Thymus (tissue), 11 donors: Measurements from ENCODE around the gene NRG3. TPM values are rescaled to one million over a fixed set of nuclear protein-coding genes. Genes with fewer than 3 reads are reported as not detected.

ENCODE experiments used
- DNase-seq, 9 donors: peaks; one replicate each; pipeline ENCODE4 v3.0.0-alpha.2; 2013; ENCODE audit warnings: low spot score in 9 of 9, low read depth in 6 of 9, missing footprints in 1 of 9
- H3K27ac ChIP-seq, 2 donors: one replicate each; pipeline ENCODE4 v1.5.1; 2013; ENCODE audit warnings: control low read depth in 1 of 2, low read depth in 1 of 2, low read length in 1 of 2, mild to moderate bottlenecking in 1 of 2, moderate library complexity in 1 of 2
- H3K27me3 ChIP-seq, 2 donors: one replicate each; pipeline ENCODE4 v1.5.1; 2013; ENCODE audit warnings: low read length in 1 of 2; ENCODE audit not compliant: control insufficient read depth in 2 of 2, insufficient read depth in 1 of 2
- H3K36me3 ChIP-seq, 2 donors: one replicate each; pipeline ENCODE4 v1.5.1; 2013; ENCODE audit warnings: low read length in 1 of 2, mild to moderate bottlenecking in 1 of 2, moderate library complexity in 1 of 2; ENCODE audit not compliant: control insufficient read depth in 2 of 2, insufficient read depth in 2 of 2
- H3K4me1 ChIP-seq, 2 donors: one replicate each; pipeline ENCODE4 v1.5.1; 2013; ENCODE audit warnings: low read length in 2 of 2; ENCODE audit not compliant: control insufficient read depth in 2 of 2, insufficient read depth in 2 of 2
- H3K4me3 ChIP-seq, 2 donors: one replicate each; pipeline ENCODE4 v1.5.1; 2013; ENCODE audit warnings: low read length in 2 of 2, control low read depth in 1 of 2, mild to moderate bottlenecking in 1 of 2
- H3K9me3 ChIP-seq, 2 donors: one replicate each; pipeline ENCODE4 v1.5.1; 2013; ENCODE audit warnings: low read length in 1 of 2, mild to moderate bottlenecking in 1 of 2; ENCODE audit not compliant: control insufficient read depth in 2 of 2, insufficient read depth in 1 of 2
- WGBS: extraction: QIAGEN DNeasy Blood & Tissue Kit; methylation state at CpG from one replicate; pipeline ENCODE4 v1.1.7; 2013; 5-methylcytosine and 5-hydroxymethylcytosine counted together
- polyA plus RNA-seq: library from polyadenylated mRNA; stranded (reverse); fragments of 200-250 nt; gene quantifications from one replicate; pipeline ENCODE4 v1.2.3, GENCODE V29; 2013
- total RNA-seq: library from RNA; stranded (reverse); fragments of 120-200 nt; gene quantifications from one replicate; pipeline ENCODE4 v1.2.4, GENCODE V29; 2013
- donor health status: healthy.

Gene NRG3
- total and polyA plus RNA-seq, 2 donors, result 0.09 TPM; not detected in 1

GRCh38 chr10:82420001-82420400 is 545.0 kb downstream of the NRG3 start:
- Histone ChIP-seq H3K36me3 (no peaks in the 10 kb centered on the region), H3K27me3 (no peaks in the 10 kb centered on the region), H3K4me3 (no peak overlapping the region), H3K9me3 (no peaks in the 10 kb centered on the region), H3K4me1 (no peaks in the 10 kb centered on the region), H3K27ac (no peak overlapping the region)
- no peak for DNase-seq
- WGBS, result 50% methylated on average over 2 of the region's 2 CpGs

DNA sequence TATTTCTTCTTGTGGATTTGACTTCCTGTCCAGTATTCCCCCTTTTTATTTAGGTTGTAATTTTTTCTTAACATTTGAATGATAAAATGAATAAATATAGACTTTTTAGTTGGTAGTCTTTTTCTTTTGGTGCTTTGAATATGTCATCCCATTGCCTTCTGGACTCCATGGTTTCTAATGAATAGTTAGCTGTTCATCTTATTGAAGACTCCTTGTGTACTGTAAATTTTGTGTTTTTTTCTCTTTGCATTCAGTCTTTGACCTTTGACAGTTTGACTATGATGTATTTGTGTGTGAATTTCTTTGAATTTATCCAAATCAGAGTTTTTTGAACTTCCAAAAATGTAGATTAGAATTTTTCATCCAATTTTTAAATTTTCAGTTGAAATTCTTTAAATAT is 554.3 kb downstream of the NRG3 start:
- H3K36me3 ChIP-seq, result no peaks in the 10 kb centered on the region
- H3K9me3 ChIP-seq, result no peaks in the 10 kb centered on the region
- H3K4me1 ChIP-seq, result no peaks in the 10 kb centered on the region
- no peak for DNase-seq
- H3K4me3 ChIP-seq, result no peak overlapping the region
- H3K27ac ChIP-seq, result no peak overlapping the region
- H3K27me3 ChIP-seq, result no peaks in the 10 kb centered on the region

DNA sequence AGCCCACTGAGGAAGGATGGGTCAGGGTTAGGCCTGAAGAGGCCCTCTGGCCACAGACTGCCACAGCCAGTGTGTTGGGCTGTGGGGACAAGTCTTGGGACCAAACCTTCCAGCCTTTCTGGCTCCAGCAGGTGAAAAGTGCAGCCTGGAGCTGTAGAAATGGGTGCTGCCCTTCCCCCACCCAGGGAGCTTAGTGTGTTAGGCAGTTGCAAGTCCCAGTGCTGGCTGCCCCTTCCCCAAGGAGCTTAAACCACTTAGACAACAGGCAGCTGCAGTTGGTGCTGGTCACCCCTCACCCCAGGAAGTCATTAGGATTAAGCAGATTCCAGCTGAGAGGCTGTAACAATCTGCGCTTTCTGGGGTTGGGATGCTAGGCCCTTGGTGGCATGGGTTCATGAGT is 563.3 kb downstream of the NRG3 start:
- H3K27ac ChIP-seq, result no peak overlapping the region
- no peaks in the 10 kb centered on the region for H3K4me1 ChIP-seq
- peaks cover 0 to 15% of the 10 kb centered on the region in 2 donors for H3K9me3 ChIP-seq
- no peak overlapping the region for H3K4me3 ChIP-seq
- no peaks in the 10 kb centered on the region for H3K36me3 ChIP-seq
- no peak for DNase-seq
- no peaks in the 10 kb centered on the region for H3K27me3 ChIP-seq
- WGBS, result 98% methylated on average over 1 of the region's 1 CpG

- Histone ChIP-seq H3K4me3 (no peak overlapping the region), H3K9me3 (peaks cover 0 to 15% of the 10 kb centered on the region in 2 donors), H3K36me3 (no peaks in the 10 kb centered on the region), H3K27me3 (no peaks in the 10 kb centered on the region), H3K27ac (no peak overlapping the region), H3K4me1 (no peaks in the 10 kb centered on the region)
- no peak for DNase-seq
Observed at GRCh38 chr10:82440775-82441174, 565.8 kb downstream of the NRG3 start.

DNA sequence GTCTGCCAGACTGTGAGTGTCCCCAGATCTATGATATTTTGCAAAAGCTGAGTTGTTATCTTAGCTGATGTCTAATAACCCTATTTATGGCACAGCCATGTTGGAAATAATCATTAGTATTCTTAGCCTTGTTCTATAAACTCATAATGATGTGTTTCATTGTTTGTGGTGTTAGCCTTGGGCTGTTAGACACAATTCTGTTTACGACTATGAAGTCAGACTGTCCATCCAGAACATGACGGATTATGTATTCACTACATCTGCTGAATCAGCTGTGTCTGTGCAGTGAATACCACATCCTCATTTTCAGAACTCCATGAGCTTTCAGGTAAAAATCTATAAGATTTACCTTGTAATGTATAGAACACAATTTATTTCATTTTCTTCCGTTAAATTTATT is 577.1 kb downstream of the NRG3 start:
- 88% methylated on average over 3 of the region's 3 CpGs for WGBS
- peaks cover 0 to 2% of the 10 kb centered on the region in 2 donors for H3K9me3 ChIP-seq
- no peaks in the 10 kb centered on the region for H3K4me1 ChIP-seq
- H3K36me3 ChIP-seq, result no peaks in the 10 kb centered on the region
- H3K27me3 ChIP-seq, result no peaks in the 10 kb centered on the region
- no peak overlapping the region for H3K27ac ChIP-seq
- H3K4me3 ChIP-seq, result no peak overlapping the region
- no peak for DNase-seq

DNA sequence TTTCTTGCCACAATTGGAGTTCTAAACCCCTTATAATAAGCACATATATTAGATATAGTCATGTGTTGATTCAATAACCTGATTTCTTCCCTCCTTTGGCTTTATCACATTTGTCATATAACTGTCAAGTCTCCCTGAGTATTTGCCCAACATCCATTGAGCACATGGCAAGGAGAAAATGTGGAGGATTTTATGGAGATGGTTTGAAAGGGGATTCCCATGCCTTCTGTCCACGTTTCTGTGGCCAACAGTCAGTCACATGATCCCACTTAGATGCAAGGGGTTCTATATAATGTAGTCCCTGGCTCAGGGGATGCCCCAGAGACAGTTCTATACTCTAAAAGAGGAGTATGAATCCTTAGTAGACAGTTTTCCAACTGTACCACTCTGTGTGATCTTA is 577.7 kb downstream of the NRG3 start:
- no peaks in the 10 kb centered on the region for H3K4me1 ChIP-seq
- H3K27me3 ChIP-seq, result no peaks in the 10 kb centered on the region
- H3K36me3 ChIP-seq, result no peaks in the 10 kb centered on the region
- DNase-seq, result no peak
- 47% methylated on average over 1 of the region's 1 CpG for WGBS
- H3K4me3 ChIP-seq, result no peak overlapping the region
- no peak overlapping the region for H3K27ac ChIP-seq
- H3K9me3 ChIP-seq, result peaks cover 0 to under 1% of the 10 kb centered on the region in 2 donors

DNA sequence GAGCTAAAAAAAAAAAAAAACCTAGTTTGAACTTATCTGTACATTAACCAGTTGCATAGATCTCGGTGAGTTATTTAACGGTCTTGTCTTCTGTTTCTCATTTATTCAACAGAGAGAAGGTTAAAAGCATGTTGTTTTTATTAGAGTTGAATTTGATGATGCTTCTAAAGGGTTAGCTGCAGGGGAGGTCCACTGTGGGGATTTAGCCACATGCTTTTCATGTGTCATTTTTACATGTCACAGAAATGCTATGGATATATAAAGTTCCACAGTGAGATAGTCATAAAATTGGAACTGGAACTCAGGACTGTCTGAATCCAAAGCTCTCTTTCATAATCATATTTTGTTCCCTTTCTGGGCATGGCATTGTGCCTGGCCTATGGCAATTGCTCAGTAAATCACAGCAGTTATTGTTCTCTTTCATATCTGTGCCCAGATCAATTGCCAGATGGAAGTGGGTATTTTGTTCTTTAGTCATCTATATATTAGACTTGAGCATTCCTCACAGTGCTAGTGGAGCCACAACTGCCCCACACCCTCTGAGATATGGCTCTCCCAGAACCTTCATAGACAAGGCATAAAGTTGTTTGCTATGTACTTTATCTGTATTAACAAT is 578.8 kb downstream of the NRG3 start:
- 95% methylated on average over 2 of the region's 2 CpGs for WGBS
- H3K4me3 ChIP-seq, result no peak overlapping the region
- H3K4me1 ChIP-seq, result no peaks in the 10 kb centered on the region
- H3K27me3 ChIP-seq, result no peaks in the 10 kb centered on the region
- no peak for DNase-seq
- no peak overlapping the region for H3K27ac ChIP-seq
- H3K9me3 ChIP-seq, result peaks cover 0 to 4% of the 10 kb centered on the region in 2 donors
- H3K36me3 ChIP-seq, result no peaks in the 10 kb centered on the region

GRCh38 chr10:82462910-82463551 is 588.0 kb downstream of the NRG3 start:
- H3K36me3 ChIP-seq, result no peaks in the 10 kb centered on the region
- H3K4me1 ChIP-seq, result no peaks in the 10 kb centered on the region
- H3K27ac ChIP-seq, result no peak overlapping the region
- no peaks in the 10 kb centered on the region for H3K27me3 ChIP-seq
- DNase-seq, result no peak
- WGBS, result 86% methylated on average over 4 of the region's 4 CpGs
- no peaks in the 10 kb centered on the region for H3K9me3 ChIP-seq
- H3K4me3 ChIP-seq, result no peak overlapping the region

- no peaks in the 10 kb centered on the region for H3K36me3 ChIP-seq
- no peak overlapping the region for H3K27ac ChIP-seq
- DNase-seq, result no peak
- 95% methylated on average over 1 of the region's 1 CpG for WGBS
- H3K4me3 ChIP-seq, result no peak overlapping the region
- no peaks in the 10 kb centered on the region for H3K9me3 ChIP-seq
- no peaks in the 10 kb centered on the region for H3K27me3 ChIP-seq
- no peaks in the 10 kb centered on the region for H3K4me1 ChIP-seq
Observed at GRCh38 chr10:82463614-82464013, 588.6 kb downstream of the NRG3 start.
